Cardiac fibroblast (primary cell): ENCODE results near the gene GNGT2.
A peak's percentile ranks its signal among the peaks of the same experiment; 100 is the strongest.

Experiments
- DNase-seq, 2 donors: peaks; one replicate each; pipeline versions ENCODE4 v3.0.0 to v3.0.0-alpha.2; 2010; ENCODE audit warnings: low read depth in 2 of 2
- H3K4me3 ChIP-seq, 2 donors: replicated peaks in 1 of 2; 1 replicate in 1 of 2; 2 replicates in 1 of 2; pipeline ENCODE4 v1.5.1; 2011; ENCODE audit warnings: low read depth in 2 of 2, low read length in 2 of 2, mild to moderate bottlenecking in 2 of 2, moderate library complexity in 1 of 2
- TF ChIP-seq, protein P1 (sequence below): IDR thresholded peaks from one replicate; pipeline ENCODE4 v1.5.1; 2011; ENCODE audit warnings: low read depth, mild to moderate bottlenecking, low read length, inconsistent platforms

The GNGT2 gene

DNA sequence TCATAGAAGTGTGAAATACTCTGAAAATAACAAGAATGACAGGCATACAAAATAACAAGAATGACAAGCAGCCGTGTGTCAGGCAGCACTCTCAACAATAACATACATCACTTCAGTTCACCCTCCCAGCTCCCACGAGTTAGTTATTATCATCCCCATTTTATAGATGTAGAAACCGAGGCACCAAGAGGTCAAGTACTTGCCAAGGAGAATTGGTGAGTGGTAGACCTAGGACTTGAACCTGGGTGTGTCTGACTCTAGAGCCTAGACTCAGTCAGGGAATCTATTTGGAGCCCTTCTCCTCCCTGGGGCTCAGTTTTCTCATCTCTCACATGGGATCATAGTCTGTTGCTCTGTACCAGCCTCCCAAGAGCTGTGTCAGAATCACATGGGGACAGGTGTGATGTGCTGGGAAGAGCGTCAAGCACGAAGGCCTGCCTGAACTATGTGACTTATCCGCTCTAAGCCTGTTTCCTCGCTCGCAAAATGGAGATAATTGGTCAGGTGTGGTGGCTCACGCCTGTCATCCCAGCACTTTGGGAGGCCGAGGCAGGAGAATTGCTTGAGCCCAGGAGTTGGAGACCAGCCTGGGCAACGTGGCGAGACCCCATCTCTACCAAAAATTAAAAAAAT lies 39.6 kb upstream of the GNGT2 start:
- H3K4me3 ChIP-seq = no peak overlapping the region
- no peak for DNase-seq
- TF ChIP-seq, protein P1, sequence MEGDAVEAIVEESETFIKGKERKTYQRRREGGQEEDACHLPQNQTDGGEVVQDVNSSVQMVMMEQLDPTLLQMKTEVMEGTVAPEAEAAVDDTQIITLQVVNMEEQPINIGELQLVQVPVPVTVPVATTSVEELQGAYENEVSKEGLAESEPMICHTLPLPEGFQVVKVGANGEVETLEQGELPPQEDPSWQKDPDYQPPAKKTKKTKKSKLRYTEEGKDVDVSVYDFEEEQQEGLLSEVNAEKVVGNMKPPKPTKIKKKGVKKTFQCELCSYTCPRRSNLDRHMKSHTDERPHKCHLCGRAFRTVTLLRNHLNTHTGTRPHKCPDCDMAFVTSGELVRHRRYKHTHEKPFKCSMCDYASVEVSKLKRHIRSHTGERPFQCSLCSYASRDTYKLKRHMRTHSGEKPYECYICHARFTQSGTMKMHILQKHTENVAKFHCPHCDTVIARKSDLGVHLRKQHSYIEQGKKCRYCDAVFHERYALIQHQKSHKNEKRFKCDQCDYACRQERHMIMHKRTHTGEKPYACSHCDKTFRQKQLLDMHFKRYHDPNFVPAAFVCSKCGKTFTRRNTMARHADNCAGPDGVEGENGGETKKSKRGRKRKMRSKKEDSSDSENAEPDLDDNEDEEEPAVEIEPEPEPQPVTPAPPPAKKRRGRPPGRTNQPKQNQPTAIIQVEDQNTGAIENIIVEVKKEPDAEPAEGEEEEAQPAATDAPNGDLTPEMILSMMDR = no peak

DNA sequence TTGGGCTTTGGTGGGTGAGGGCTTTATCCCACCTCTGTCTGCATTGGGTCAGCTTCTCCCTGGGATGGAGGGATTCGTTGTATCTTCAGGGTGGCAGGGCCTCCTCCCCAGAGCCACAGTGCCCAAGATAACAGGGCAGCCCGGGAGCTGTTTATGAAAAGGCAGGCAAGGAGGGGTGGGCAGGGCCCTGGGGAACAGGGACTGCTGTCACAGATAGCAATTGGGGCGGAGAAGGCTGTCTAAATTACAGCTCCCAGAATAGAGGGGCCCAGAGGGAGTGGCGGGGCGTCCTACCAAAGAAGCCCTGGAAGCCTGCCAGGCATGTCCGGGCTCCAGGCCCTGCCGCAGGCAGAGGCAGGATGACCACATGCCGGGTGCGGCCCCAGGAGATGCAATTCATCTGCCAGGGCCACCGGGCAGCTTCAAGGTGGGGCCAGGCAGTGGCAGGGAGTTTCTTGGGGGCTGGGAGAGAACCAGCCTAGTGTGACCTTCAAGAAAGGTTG lies 39.0 kb upstream of the GNGT2 start:
- peak; percentile 19 to 64 for DNase-seq

DNA sequence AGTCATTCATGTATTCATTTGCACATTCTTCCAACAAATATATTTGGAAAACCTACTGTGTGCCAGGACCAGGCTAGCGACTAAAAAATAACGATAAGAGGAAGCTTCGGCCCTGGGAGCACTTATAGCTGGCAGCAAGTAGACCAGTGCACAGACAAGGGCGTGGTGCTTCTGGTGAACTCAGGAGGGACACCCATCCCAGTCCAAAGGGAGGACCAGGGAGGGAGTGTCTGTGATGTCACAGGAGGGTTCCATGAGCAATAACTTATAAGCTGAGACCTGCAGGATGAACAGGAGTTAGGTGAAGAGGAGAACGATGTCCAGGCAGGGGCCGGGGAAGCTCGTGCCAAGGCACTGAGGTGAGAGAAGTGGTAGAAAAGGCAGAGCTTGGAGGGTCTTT lies 37.6 kb upstream of the GNGT2 start:
- DNase-seq = no peak
- TF ChIP-seq, protein P1 = no peak

More for the DNA sequence above, 39.0 kb upstream of the GNGT2 start:
- no peak overlapping the region for H3K4me3 ChIP-seq
- TF ChIP-seq, protein P1 = no peak

DNA sequence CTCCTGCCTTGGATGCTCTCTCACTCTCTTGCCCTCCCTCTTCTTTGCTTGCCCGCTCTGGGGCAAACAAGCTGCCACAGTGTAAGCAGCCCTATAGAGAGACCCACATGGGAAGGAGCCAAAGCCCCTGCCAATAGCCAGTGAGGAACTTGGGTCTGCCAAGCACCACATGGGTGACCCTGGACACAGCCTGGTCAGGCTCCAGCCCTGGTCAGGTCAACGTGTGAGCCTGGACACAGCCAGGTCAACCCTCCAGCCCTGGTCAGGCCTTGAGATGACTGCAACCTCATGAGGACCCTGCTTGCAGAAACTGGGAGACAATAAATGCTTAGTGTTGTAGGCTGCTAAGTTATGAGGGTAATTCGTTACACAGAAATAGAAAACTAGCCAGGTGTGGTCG lies 34.5 kb upstream of the GNGT2 start:
- TF ChIP-seq, protein P1 = no peak
- H3K4me3 ChIP-seq = no peak overlapping the region

More for the DNA sequence above, 37.6 kb upstream of the GNGT2 start:
- no peak overlapping the region for H3K4me3 ChIP-seq

DNA sequence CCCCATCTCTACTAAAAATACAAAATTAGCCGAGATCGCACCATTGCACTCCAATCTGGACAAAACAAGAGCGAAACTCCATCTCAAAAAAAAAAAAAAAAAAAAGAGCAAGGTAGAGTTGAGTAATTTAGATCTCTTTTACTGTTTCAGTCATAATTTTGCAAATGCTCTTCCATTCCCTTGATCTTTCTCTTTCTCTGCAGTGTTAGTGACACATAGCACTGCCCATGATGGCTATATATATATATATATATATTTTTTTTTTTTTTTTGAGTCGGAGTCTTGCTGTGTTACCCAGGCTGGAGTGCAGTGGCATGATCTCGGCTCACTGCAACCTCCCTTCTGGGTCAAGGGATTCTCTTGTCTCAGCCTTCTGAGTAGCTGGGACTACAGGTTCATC lies 32.4 kb upstream of the GNGT2 start:
- TF ChIP-seq, protein P1 = no peak
- no peak for DNase-seq
- H3K4me3 ChIP-seq = no peak overlapping the region

More for the DNA sequence above, 34.5 kb upstream of the GNGT2 start:
- DNase-seq = no peak

DNA sequence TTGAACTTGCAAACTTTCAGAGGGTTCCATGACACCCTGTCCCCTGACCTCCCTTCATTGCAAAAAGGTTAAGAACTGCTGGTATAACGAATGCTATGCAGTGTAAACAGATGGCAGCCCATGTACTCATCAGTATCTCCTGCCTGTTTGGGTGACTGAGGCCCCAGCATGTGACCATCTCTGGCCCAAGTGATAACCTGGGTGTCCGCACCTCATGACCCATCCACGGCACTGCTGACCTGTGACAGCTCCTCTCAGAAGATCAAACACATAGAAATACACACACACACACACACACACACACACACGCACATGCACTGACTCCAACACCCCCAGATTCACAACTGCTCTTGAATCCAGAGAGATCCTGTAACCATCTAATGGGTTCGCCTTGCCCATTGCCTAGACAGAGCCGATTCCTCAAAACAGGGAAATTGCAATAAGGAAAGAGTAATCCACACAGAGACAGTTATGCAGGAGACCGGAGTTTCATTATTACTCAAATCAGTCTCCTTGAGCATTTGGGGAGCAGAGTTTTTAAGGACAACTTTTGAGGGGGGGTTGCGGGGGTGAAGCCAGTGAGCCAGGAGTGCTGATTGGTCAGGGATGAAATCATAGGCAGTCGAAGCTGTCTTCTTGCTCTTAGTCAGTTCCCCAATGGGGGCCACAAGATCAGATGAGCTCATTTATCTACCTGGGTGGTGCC lies 31.5 kb upstream of the GNGT2 start:
- H3K4me3 ChIP-seq = no peak overlapping the region
- DNase-seq = no peak
- TF ChIP-seq, protein P1 = no peak
